Measurements from ENCODE around the gene KLHL34. TPM values are rescaled to one million over a fixed set of nuclear protein-coding genes. Genes with fewer than 3 reads are reported as not detected.

Gene KLHL34, protein sequence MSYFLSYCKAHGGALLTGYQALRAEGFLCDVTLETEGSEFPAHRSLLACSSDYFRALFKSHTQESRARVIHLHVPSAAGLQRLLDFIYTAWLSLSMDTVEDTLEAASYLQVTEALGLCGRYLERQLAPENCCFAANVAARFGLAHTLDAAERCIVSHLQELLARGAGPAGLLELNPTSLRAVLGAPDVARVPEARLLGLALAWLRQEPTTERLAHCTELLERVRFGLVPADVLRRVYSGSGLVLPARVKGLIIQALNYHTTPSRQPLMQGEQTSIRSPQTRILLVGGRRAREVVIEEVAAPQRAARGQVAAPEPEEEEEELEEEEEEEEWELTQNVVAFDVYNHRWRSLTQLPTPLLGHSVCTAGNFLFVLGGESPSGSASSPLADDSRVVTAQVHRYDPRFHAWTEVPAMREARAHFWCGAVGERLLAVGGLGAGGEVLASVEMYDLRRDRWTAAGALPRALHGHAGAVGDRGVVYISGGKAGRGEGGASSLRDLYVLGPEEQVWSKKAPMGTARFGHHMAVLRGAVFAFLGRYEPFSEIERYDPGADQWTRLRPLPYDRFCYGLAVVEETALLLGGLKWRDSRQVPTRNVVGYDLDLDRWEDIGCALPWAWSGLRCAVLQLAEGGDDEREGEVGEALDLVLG
- not detected in 2 replicates for total RNA-seq (2022)
- not detected for Bru-seq, nascent RNA
- not detected for BruChase-seq, experiment 1, labeled RNA remaining after a 6-hour chase
- BruChase-seq, experiment 2, labeled RNA remaining after a 2-hour chase, result not detected
- long read RNA-seq, result 0 reads

- Mint-ChIP-seq H3K4me3 (ENCODE audit: unreplicated experiment) (no peak within 1 kb of the TSS), H3K36me3 (ENCODE audit: insufficient read depth, unreplicated experiment) (no peaks in the 10 kb centered on the region), H3K27ac (ENCODE audit: low read depth, unreplicated experiment) (no peak within 1 kb of the TSS), H3K27me3 (ENCODE audit: insufficient read depth, unreplicated experiment) (peaks cover 19% of the 10 kb centered on the region), H3K9me3 (ENCODE audit: unreplicated experiment) (peaks cover 6% of the 10 kb centered on the region), H3K4me1 (ENCODE audit: insufficient read depth, unreplicated experiment) (no peaks in the 10 kb centered on the region)
- DNase-seq (ENCODE audit: unreplicated experiment), result no peak
- TF ChIP-seq, protein P1, sequence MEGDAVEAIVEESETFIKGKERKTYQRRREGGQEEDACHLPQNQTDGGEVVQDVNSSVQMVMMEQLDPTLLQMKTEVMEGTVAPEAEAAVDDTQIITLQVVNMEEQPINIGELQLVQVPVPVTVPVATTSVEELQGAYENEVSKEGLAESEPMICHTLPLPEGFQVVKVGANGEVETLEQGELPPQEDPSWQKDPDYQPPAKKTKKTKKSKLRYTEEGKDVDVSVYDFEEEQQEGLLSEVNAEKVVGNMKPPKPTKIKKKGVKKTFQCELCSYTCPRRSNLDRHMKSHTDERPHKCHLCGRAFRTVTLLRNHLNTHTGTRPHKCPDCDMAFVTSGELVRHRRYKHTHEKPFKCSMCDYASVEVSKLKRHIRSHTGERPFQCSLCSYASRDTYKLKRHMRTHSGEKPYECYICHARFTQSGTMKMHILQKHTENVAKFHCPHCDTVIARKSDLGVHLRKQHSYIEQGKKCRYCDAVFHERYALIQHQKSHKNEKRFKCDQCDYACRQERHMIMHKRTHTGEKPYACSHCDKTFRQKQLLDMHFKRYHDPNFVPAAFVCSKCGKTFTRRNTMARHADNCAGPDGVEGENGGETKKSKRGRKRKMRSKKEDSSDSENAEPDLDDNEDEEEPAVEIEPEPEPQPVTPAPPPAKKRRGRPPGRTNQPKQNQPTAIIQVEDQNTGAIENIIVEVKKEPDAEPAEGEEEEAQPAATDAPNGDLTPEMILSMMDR (IDR thresholded peaks at IDR 0.05; ENCODE audit: unreplicated experiment), result no peak
- POLR2A ChIA-PET, result no interaction called here
- CTCF ChIA-PET, result no interaction called here
- no TSS peak for BruUV-seq (replicated peaks)
- intact Hi-C loops (cut with micrococcal nuclease), result no loop called here
Measured at GRCh38 chrX:21658152-21658737, at the start of gene KLHL34. Gene KLHL34 (minus strand): TSS chrX:21658330. CDS start chrX:21657788, 542 bp downstream.

DNA sequence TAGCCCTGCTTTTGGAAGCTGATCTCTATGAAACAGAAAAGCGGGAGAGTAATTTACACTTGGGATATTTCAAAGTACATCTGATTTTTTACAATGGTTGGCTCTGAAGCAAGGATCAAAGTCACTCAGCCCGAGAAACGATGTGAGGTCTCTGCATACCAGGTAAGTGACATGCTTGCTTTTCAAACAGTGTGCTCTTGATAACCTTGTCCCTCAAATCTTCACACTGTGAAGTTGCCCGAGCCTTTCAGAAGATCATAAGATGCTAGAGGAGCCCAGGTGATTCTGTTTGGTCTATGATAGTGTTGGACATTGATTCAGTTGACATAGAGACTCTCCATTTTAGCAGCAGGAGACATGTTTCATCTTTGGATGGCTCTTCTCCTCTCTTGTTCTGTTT, 47.1 kb upstream of the KLHL34 start:
- TF ChIP-seq, protein P1 (IDR thresholded peaks at IDR 0.05; ENCODE audit: unreplicated experiment), result no peak
- intact Hi-C loops (cut with micrococcal nuclease), result no loop called here
- BruUV-seq (replicated peaks), result no TSS peak

GRCh38 chrX:21702725-21703124, 44.6 kb upstream of the KLHL34 start:
- Mint-ChIP-seq H3K27ac (ENCODE audit: low read depth, unreplicated experiment) (no peak overlapping the region), H3K36me3 (ENCODE audit: insufficient read depth, unreplicated experiment) (no peaks in the 10 kb centered on the region), H3K27me3 (ENCODE audit: insufficient read depth, unreplicated experiment) (peaks cover 76% of the 10 kb centered on the region), H3K9me3 (ENCODE audit: unreplicated experiment) (no peaks in the 10 kb centered on the region), H3K4me1 (ENCODE audit: insufficient read depth, unreplicated experiment) (no peaks in the 10 kb centered on the region), H3K4me3 (ENCODE audit: unreplicated experiment) (no peak overlapping the region)
- intact Hi-C loops (cut with micrococcal nuclease), result no loop called here
- ChIA-PET POLR2A (no interaction called here), CTCF (no interaction called here)
- TF ChIP-seq, protein P1 (IDR thresholded peaks at IDR 0.05; ENCODE audit: unreplicated experiment), result no peak
- no TSS peak for BruUV-seq (replicated peaks)
- no peak for DNase-seq (ENCODE audit: unreplicated experiment)

More for the DNA sequence above, 47.1 kb upstream of the KLHL34 start:
- Mint-ChIP-seq H3K9me3 (ENCODE audit: unreplicated experiment) (no peaks in the 10 kb centered on the region), H3K27ac (ENCODE audit: low read depth, unreplicated experiment) (no peak overlapping the region), H3K27me3 (ENCODE audit: insufficient read depth, unreplicated experiment) (peaks cover 51% of the 10 kb centered on the region), H3K4me1 (ENCODE audit: insufficient read depth, unreplicated experiment) (no peaks in the 10 kb centered on the region), H3K36me3 (ENCODE audit: insufficient read depth, unreplicated experiment) (no peaks in the 10 kb centered on the region), H3K4me3 (ENCODE audit: unreplicated experiment) (no peak overlapping the region)
- ChIA-PET CTCF (no interaction called here), POLR2A (no interaction called here)
- no peak for DNase-seq (ENCODE audit: unreplicated experiment)

DNA sequence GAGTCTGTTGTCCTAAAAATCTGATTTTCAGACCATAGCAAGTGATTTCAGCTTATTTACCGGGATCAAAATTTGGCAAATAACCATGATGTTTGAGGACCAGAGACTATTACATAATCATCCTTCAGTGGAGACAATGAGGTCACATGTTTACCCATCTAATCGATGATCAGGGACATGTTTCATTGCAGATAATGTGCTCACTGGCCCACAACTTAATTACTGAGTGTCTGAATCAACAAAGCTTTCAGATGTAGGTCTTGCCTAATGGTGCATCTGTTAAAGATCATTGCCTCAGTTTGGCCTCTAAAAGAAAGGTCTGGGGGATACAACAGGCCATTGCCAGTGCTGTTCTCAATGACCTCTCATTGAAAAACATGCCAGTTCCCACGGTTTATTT, 42.8 kb upstream of the KLHL34 start:
- ChIA-PET POLR2A (no interaction called here), CTCF (interaction anchor here (0.6 kb wide), 1 partner anchor 599 kb away, joined by 4 read pairs; no protein-coding TSS in a partner anchor)
- Mint-ChIP-seq H3K36me3 (ENCODE audit: insufficient read depth, unreplicated experiment) (no peaks in the 10 kb centered on the region), H3K4me3 (ENCODE audit: unreplicated experiment) (no peak overlapping the region), H3K27ac (ENCODE audit: low read depth, unreplicated experiment) (no peak overlapping the region), H3K4me1 (ENCODE audit: insufficient read depth, unreplicated experiment) (no peaks in the 10 kb centered on the region), H3K27me3 (ENCODE audit: insufficient read depth, unreplicated experiment) (peaks cover 67% of the 10 kb centered on the region), H3K9me3 (ENCODE audit: unreplicated experiment) (no peaks in the 10 kb centered on the region)
- no TSS peak for BruUV-seq (replicated peaks)
- intact Hi-C loops (cut with micrococcal nuclease), result no loop called here
- no peak for DNase-seq (ENCODE audit: unreplicated experiment)
- TF ChIP-seq, protein P1 (IDR thresholded peaks at IDR 0.05; ENCODE audit: unreplicated experiment), result no peak
